ENCODE data around the gene SH3BGRL. TPM values are rescaled to one million over a fixed set of nuclear protein-coding genes. Genes with fewer than 3 reads are reported as not detected.

SH3BGRL gene
- total RNA-seq, 4 donors from 2014 or later = 72.6 to 89.6 (median 79.6) TPM

- WGBS = 54% methylated on average over 3 of the region's 8 CpGs
- Histone ChIP-seq H3K27ac (no peak overlapping the region), H3K36me3 (peaks cover 17% of the 10 kb centered on the region), H3K27me3 (no peaks in the 10 kb centered on the region), H3K9me3 (no peaks in the 10 kb centered on the region), H3K4me3 (no peak overlapping the region), H3K4me1 (no peaks in the 10 kb centered on the region)
- DNase-seq (ENCODE audit: low spot score in 2 of 2) = no peak
- TF ChIP-seq POLR2AphosphoS5 (IDR thresholded peaks at IDR 0.05) = no peak
- TF ChIP-seq POLR2A (IDR thresholded peaks at IDR 0.05) = no peak
- TF ChIP-seq CTCF (IDR thresholded peaks at IDR 0.05) = no peak
- no peak for TF ChIP-seq EP300 (IDR thresholded peaks at IDR 0.05)
Measured at GRCh38 chrX:81280148-81280547, 78.2 kb downstream of the SH3BGRL start.

- no peak for DNase-seq (ENCODE audit: low spot score in 2 of 2)
- 71% methylated on average over 3 of the region's 3 CpGs for WGBS
Measured at GRCh38 chrX:81286075-81286474, 84.2 kb downstream of the SH3BGRL start.

GRCh38 chrX:81286608-81287007, 84.7 kb downstream of the SH3BGRL start:
- 72% methylated on average over 1 of the region's 1 CpG for WGBS
- Histone ChIP-seq H3K4me1 (no peaks in the 10 kb centered on the region), H3K36me3 (no peaks in the 10 kb centered on the region), H3K27me3 (no peaks in the 10 kb centered on the region), H3K9me3 (no peaks in the 10 kb centered on the region), H3K27ac (no peak overlapping the region), H3K4me3 (no peak overlapping the region)
- TF ChIP-seq POLR2AphosphoS5 (IDR thresholded peaks at IDR 0.05) (no peak), POLR2A (IDR thresholded peaks at IDR 0.05) (no peak), CTCF (IDR thresholded peaks at IDR 0.05) (no peak), EP300 (IDR thresholded peaks at IDR 0.05) (no peak)
- no peak for DNase-seq (ENCODE audit: low spot score in 2 of 2)

More at GRCh38 chrX:81286075-81286474, 84.2 kb downstream of the SH3BGRL start:
- H3K36me3 ChIP-seq = no peaks in the 10 kb centered on the region
- no peaks in the 10 kb centered on the region for H3K9me3 ChIP-seq
- no peak overlapping the region for H3K27ac ChIP-seq
- TF ChIP-seq POLR2AphosphoS5 (IDR thresholded peaks at IDR 0.05) (no peak), POLR2A (IDR thresholded peaks at IDR 0.05) (no peak), EP300 (IDR thresholded peaks at IDR 0.05) (no peak), CTCF (IDR thresholded peaks at IDR 0.05) (no peak)
- no peaks in the 10 kb centered on the region for H3K4me1 ChIP-seq
- H3K27me3 ChIP-seq = no peaks in the 10 kb centered on the region
- H3K4me3 ChIP-seq = no peak overlapping the region

GRCh38 chrX:81291996-81292395, 90.1 kb downstream of the SH3BGRL start:
- no peak for DNase-seq (ENCODE audit: low spot score in 2 of 2)
- TF ChIP-seq EP300 (IDR thresholded peaks at IDR 0.05) (no peak), CTCF (IDR thresholded peaks at IDR 0.05) (no peak), POLR2A (IDR thresholded peaks at IDR 0.05) (no peak)
- Histone ChIP-seq H3K9me3 (no peaks in the 10 kb centered on the region), H3K27ac (no peak overlapping the region), H3K27me3 (no peaks in the 10 kb centered on the region), H3K36me3 (peaks cover 5% of the 10 kb centered on the region), H3K4me3 (no peak overlapping the region), H3K4me1 (no peaks in the 10 kb centered on the region)
- WGBS = 100% methylated on average over 2 of the region's 2 CpGs

- Histone ChIP-seq H3K27ac (no peak overlapping the region), H3K4me3 (no peak overlapping the region), H3K9me3 (no peaks in the 10 kb centered on the region), H3K36me3 (peaks cover 5% of the 10 kb centered on the region), H3K27me3 (no peaks in the 10 kb centered on the region), H3K4me1 (no peaks in the 10 kb centered on the region)
- TF ChIP-seq EP300 (IDR thresholded peaks at IDR 0.05) (no peak), POLR2A (IDR thresholded peaks at IDR 0.05) (no peak), CTCF (IDR thresholded peaks at IDR 0.05) (no peak), POLR2AphosphoS5 (IDR thresholded peaks at IDR 0.05) (no peak)
- no peak for DNase-seq (ENCODE audit: low spot score in 2 of 2)
- 93% methylated on average over 2 of the region's 2 CpGs for WGBS
Measured at GRCh38 chrX:81294101-81294500, 92.2 kb downstream of the SH3BGRL start.
